Pancreas (tissue), 10 donors: ENCODE results near the gene ZNF850. TPM values are rescaled to one million over a fixed set of nuclear protein-coding genes. Genes with fewer than 3 reads are reported as not detected.
A peak's percentile ranks its signal among the peaks of the same experiment; 100 is the strongest.

Experiments used
- ATAC-seq, 4 donors: fragments of 200-7000 bp; cut with Tn5 transposase; one replicate each; pipeline versions ENCODE4 v1.8.0 to v1.9.1; 2020; ENCODE audit warnings: mild to moderate bottlenecking in 4 of 4, moderate library complexity in 4 of 4
- DNase-seq, 6 donors: peaks; one replicate each; pipeline ENCODE4 v3.0.0-alpha.2; 2020
- FAIRE-seq: peaks from 2 replicates; lab custom pipeline; 2012; peaks lifted over from hg19 to GRCh38; lab: Jason Lieb, UNC
- H3K27ac ChIP-seq, 4 donors: fragments of 200-600 bp; sonication (generic); 1 replicate in 3 of 4; 2 replicates in 1 of 4; pipeline versions ENCODE4 v1.5.0 to v1.8.0; 2020
- H3K27me3 ChIP-seq, 4 donors: fragments of 200-600 bp; one replicate each; pipeline ENCODE4 v1.8.0; 2021
- H3K36me3 ChIP-seq, 3 donors: fragments of 200-600 bp; sonication (generic) in 1 of 3; one replicate each; pipeline versions ENCODE4 v1.5.0 to v1.8.0; 2020 to 2021
- H3K4me1 ChIP-seq, 3 donors: fragments of 200-600 bp; one replicate each; pipeline ENCODE4 v1.8.0; 2021
- H3K4me3 ChIP-seq, 4 donors: fragments of 200-600 bp; sonication (generic) in 2 of 4; one replicate each; pipeline versions ENCODE4 v1.5.0 to v1.8.0; 2020 to 2021
- H3K9me3 ChIP-seq, 4 donors: fragments of 200-600 bp; one replicate each; pipeline ENCODE4 v1.8.0; 2021
- CTCF ChIP-seq, 4 donors: fragments of 200-600 bp; sonication (generic) in 3 of 4; IDR thresholded peaks; one replicate each; pipeline versions ENCODE4 v1.5.0 to v1.8.0; 2021; ENCODE audit warnings: antibody characterized with exemption in 4 of 4
- WGBS, 2 donors: extraction: QIAGEN DNeasy Blood & Tissue Kit; methylation state at CpG; one replicate each; pipeline ENCODE4 v1.1.7; 2013; 5-methylcytosine and 5-hydroxymethylcytosine counted together
- intact Hi-C, 3 donors: fragments of 100-400 bp; cut with DNase I; formaldehyde crosslinking; loops; one replicate each; pipeline versions ENCODE4 v1.11.1 to v1.14.2; 2022
- polyA plus RNA-seq, 2 donors: library from polyadenylated mRNA; stranded (reverse); fragments of 200-250 nt; gene quantifications; one replicate each; pipeline ENCODE4 v1.2.3, GENCODE V29; 2013
- total RNA-seq, 6 donors: library from RNA; stranded (reverse); fragmentation: NEBNext Ultra II Directional in 4 of 6; extraction: Animal tissue kit (Norgen Biotek cat#: 25700) in 4 of 6; gene quantifications; one replicate each; pipeline versions ENCODE4 v1.2.1 to v1.2.4, GENCODE V29; 2021 to 2023
- donor health status: healthy with polysubstance abuse.
- donor health status: DM: no; HTN: no; CAD: no; lungs with moderate emphysema.
- donor health status: DM: no; HTN: no; CAD: no.
- donor health status: control.
- donor health status: control.
- donor health status: Bipolar disorder and iron deficiency.
- donor health status: DM: yes; HTN: yes; CAD: no.
- donor health status: DM: no; HTN: no; CAD: no.
- donor health status: DM: no; HTN: no; CAD: no.
- donor health status: DM: yes; HTN: yes; CAD: no.

The ZNF850 gene
- total and polyA plus RNA-seq, 8 donors, result 0.34 to 2.4 (median 1.4) TPM

GRCh38 chr19:36668646-36669045 is 104.0 kb downstream of the ZNF850 start:
- 70 to 74% methylated on average over 2 of the region's 2 CpGs for WGBS, 2 donors

GRCh38 chr19:36665832-36666231 is 106.8 kb downstream of the ZNF850 start:
- H3K4me3 ChIP-seq, result peak overlapping the region; percentile 49 to 66 (median 64)
- DNase-seq (no peak), ATAC-seq (no peak), FAIRE-seq (no peak)
- H3K4me1 ChIP-seq, result peaks cover 0 to 7% (median 0%) of the 10 kb centered on the region in 3 donors
- H3K27ac ChIP-seq, result no peak overlapping the region
- TF ChIP-seq CTCF (IDR thresholded peaks at IDR 0.05), result no peak
- intact Hi-C loops, result no loop called here
- WGBS, 2 donors, result 43 to 50% methylated on average over 14 of the region's 14 CpGs
- no peaks in the 10 kb centered on the region for H3K27me3 ChIP-seq
- no peaks in the 10 kb centered on the region for H3K9me3 ChIP-seq
- H3K36me3 ChIP-seq, result peaks cover 0 to 10% (median 0%) of the 10 kb centered on the region in 3 donors

More at GRCh38 chr19:36668646-36669045, 104.0 kb downstream of the ZNF850 start:
- H3K4me1 ChIP-seq, result peaks cover 0 to 7% (median 0%) of the 10 kb centered on the region in 3 donors
- no peak for DNase-seq
- no peaks in the 10 kb centered on the region for H3K27me3 ChIP-seq
- no peak for TF ChIP-seq CTCF (IDR thresholded peaks at IDR 0.05)
- peaks cover 0 to 9% (median 0%) of the 10 kb centered on the region in 3 donors for H3K36me3 ChIP-seq
- ATAC-seq, result no peak
- H3K27ac ChIP-seq, result no peak overlapping the region
- H3K9me3 ChIP-seq, result no peaks in the 10 kb centered on the region
- H3K4me3 ChIP-seq, result no peak overlapping the region
- intact Hi-C loops, result no loop called here
- FAIRE-seq, result no peak

Other genes starting within 250 kb of the ZNF850 start
- gene ZNF260, start 244.5 kb downstream of the ZNF850 start, total RNA-seq, result 1 to 10 TPM; 2.3 to 9.0 (median 3.7) TPM
- gene ZNF260, start 244.5 kb downstream of the ZNF850 start, polyA plus RNA-seq, result 1 to 10 TPM; 1.4 to 2.6 TPM
- 1 to 10 TPM; 2.3 to 7.0 (median 3.7) TPM for gene ZNF529, start 199.5 kb downstream of the ZNF850 start, total RNA-seq
- 1 to 10 TPM; 2.5 to 5.3 TPM for gene ZNF529, start 199.5 kb downstream of the ZNF850 start, polyA plus RNA-seq
- 1 to 10 TPM; 1.8 to 5.4 (median 2.1) TPM for gene ZNF382, start 167.5 kb downstream of the ZNF850 start, total RNA-seq
- 1 to 10 TPM; 1.3 to 2.2 TPM for gene ZNF382, start 167.5 kb downstream of the ZNF850 start, polyA plus RNA-seq
- 1 to 10 TPM; 1.8 to 4.9 (median 3.1) TPM for gene ZNF461, start 106.0 kb downstream of the ZNF850 start, total RNA-seq
- gene ZNF461, start 106.0 kb downstream of the ZNF850 start, polyA plus RNA-seq, result 1 to 10 TPM; 2.9 to 4.5 TPM
- gene ZNF567, start 85.2 kb downstream of the ZNF850 start, total RNA-seq, result 1 to 10 TPM; 1.4 to 4.2 (median 1.9) TPM
- 1 to 10 TPM; 1.2 to 2.8 TPM for gene ZNF567, start 85.2 kb downstream of the ZNF850 start, polyA plus RNA-seq
- 1 to 10 TPM; 2.3 to 5.1 (median 3.2) TPM for gene ZNF790, start 65.6 kb upstream of the ZNF850 start, total RNA-seq
- gene ZNF790, start 65.6 kb upstream of the ZNF850 start, polyA plus RNA-seq, result 1 to 10 TPM; 2.0 to 2.6 TPM
- gene ZNF345, start 78.1 kb upstream of the ZNF850 start, total RNA-seq, result 1 to 10 TPM; 1.4 to 3.8 (median 2.0) TPM
- gene ZNF345, start 78.1 kb upstream of the ZNF850 start, polyA plus RNA-seq, result 1 to 10 TPM; 2.2 to 2.7 TPM
- gene ZNF829, start 143.5 kb upstream of the ZNF850 start, total RNA-seq, result 1 to 10 TPM in 4 of 6 donors, under 1 TPM in 2; 0.65 to 1.8 (median 1.2) TPM
- gene ZNF829, start 143.5 kb upstream of the ZNF850 start, polyA plus RNA-seq, result under 1 TPM; 0.53 to 0.89 TPM
- 1 to 10 TPM; 3.1 to 7.3 (median 5.0) TPM for gene ZNF568, start 143.5 kb upstream of the ZNF850 start, total RNA-seq
- gene ZNF568, start 143.5 kb upstream of the ZNF850 start, polyA plus RNA-seq, result 1 to 10 TPM; 3.6 to 4.6 TPM